GM23248 (cell line): ENCODE data around the gene LRRC1. TPM values are rescaled to one million over a fixed set of nuclear protein-coding genes. Genes with fewer than 3 reads are reported as not detected.

Source experiments
- DNase-seq: peaks from one replicate; pipeline ENCODE4 v3.0.0-alpha.2; 2015
- H2AFZ ChIP-seq: fragments of 200-600 bp; sonication (generic); 2 replicates; pipeline ENCODE4 v1.6.1; 2016; ENCODE audit warnings: antibody characterized with exemption
- H3F3A ChIP-seq: fragments of 200-600 bp; sonication (generic); 2 replicates; pipeline ENCODE4 v1.6.1; 2016; ENCODE audit warnings: mild to moderate bottlenecking, antibody characterized with exemption, mixed run types; ENCODE audit not compliant: insufficient read depth
- H3K27ac ChIP-seq: fragments of 200-600 bp; sonication (generic); 2 replicates; pipeline ENCODE4 v1.5.1; 2016; ENCODE audit warnings: mild to moderate bottlenecking
- H3K27me3 ChIP-seq: fragments of 200-600 bp; sonication (generic); replicated peaks from 2 replicates; pipeline ENCODE4 v1.6.1; 2016; ENCODE audit warnings: mild to moderate bottlenecking; ENCODE audit not compliant: insufficient read depth
- H3K36me3 ChIP-seq: fragments of 200-600 bp; sonication (generic); 2 replicates; pipeline ENCODE4 v1.6.1; 2016; ENCODE audit warnings: low read depth, mild to moderate bottlenecking
- H3K4me1 ChIP-seq: fragments of 200-600 bp; sonication (generic); 2 replicates; pipeline ENCODE4 v1.6.1; 2016; ENCODE audit warnings: mild to moderate bottlenecking; ENCODE audit not compliant: insufficient read depth
- H3K4me2 ChIP-seq: fragments of 200-600 bp; sonication (generic); one replicate; pipeline ENCODE4 v1.6.1; 2016; ENCODE audit warnings: mild to moderate bottlenecking; ENCODE audit not compliant: unreplicated experiment
- H3K4me3 ChIP-seq: fragments of 200-600 bp; sonication (generic); 2 replicates; pipeline ENCODE4 v1.5.1; 2016; ENCODE audit warnings: mild to moderate bottlenecking
- H3K79me2 ChIP-seq: fragments of 200-600 bp; sonication (generic); 2 replicates; pipeline ENCODE4 v1.6.1; 2016; ENCODE audit warnings: mild to moderate bottlenecking; ENCODE audit not compliant: insufficient read depth
- H3K9ac ChIP-seq: fragments of 200-600 bp; sonication (generic); 2 replicates; pipeline ENCODE4 v1.6.1; 2016; ENCODE audit warnings: mild to moderate bottlenecking
- H3K9me2 ChIP-seq: fragments of 200-600 bp; sonication (generic); 2 replicates; pipeline ENCODE4 v1.6.1; 2016; ENCODE audit warnings: mixed run types, mild to moderate bottlenecking, moderate library complexity; ENCODE audit not compliant: insufficient read depth
- H3K9me3 ChIP-seq: fragments of 200-600 bp; sonication (generic); one replicate; pipeline ENCODE4 v1.6.1; 2017; ENCODE audit warnings: low read depth
- H4K20me1 ChIP-seq: fragments of 200-600 bp; sonication (generic); 2 replicates; pipeline ENCODE4 v1.6.0; 2016; ENCODE audit not compliant: insufficient read depth
- EZH2 ChIP-seq: fragments of 200-600 bp; sonication (generic); IDR thresholded peaks from 2 replicates; pipeline ENCODE4 v1.6.1; 2018; ENCODE audit warnings: antibody characterized with exemption, mild to moderate bottlenecking; ENCODE audit not compliant: insufficient read depth, poor library complexity, severe bottlenecking
- EZH2phosphoT487 ChIP-seq: fragments of 200-600 bp; sonication (generic); IDR thresholded peaks from 2 replicates; pipeline ENCODE4 v1.6.1; 2018; ENCODE audit warnings: antibody characterized with exemption, moderate library complexity, mild to moderate bottlenecking, low read depth; ENCODE audit not compliant: insufficient read depth
- WGBS, 2 experiments: methylation state at CpG; one replicate each; pipeline ENCODE4 v1.1.6; 2015 to 2017; ENCODE audit warnings: low lambda C conversion rate in 2 of 2, low coverage in 1 of 2; ENCODE audit errors: missing lambda C conversion rate in 2 of 2; 5-methylcytosine and 5-hydroxymethylcytosine counted together
- in situ Hi-C: fragments of 300-500 bp; cut with MboI; formaldehyde crosslinking; loops from 2 replicates; pipeline ENCODE4 v1.15.0; 2020
- polyA plus RNA-seq: library from polyadenylated mRNA; unstranded; fragments of >200 nt; fragmentation: Nextera tagmentation; extraction: Ambion mirVana; gene quantifications from 2 replicates; pipeline ENCODE4 v1.2.1, GENCODE V29; 2016
- total RNA-seq: library from RNA; depleted of rRNA; stranded (reverse); fragments of >200 nt; shearing (Covaris generic); gene quantifications from 2 replicates; pipeline ENCODE4 v1.2.3, GENCODE V29; 2014

The LRRC1 gene
- total and polyA plus RNA-seq, 2 experiments from 2014 or later = 3.6 to 5.6 TPM

DNA sequence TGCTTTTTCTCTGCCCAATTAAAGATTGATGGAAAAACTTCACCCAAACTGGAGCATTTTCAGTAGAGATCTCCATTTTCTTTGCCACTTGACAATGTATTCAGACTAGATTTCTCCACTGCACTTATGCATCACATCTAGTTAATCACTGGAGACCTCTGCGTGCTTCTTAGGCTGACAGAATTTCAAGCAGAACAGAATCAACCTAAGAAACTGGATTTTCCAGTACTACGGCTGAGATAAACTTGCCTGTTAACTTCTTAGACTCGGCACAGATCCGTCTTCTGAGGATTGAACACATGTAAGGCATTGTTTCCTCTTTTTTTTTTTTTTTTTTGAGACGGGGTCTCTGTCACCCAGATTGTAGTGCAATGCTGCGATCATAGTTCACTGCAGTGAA lies 139.2 kb downstream of the LRRC1 start:
- TF ChIP-seq EZH2 (no peak), EZH2phosphoT487 (no peak)
- Histone ChIP-seq H3K4me3 (no peak overlapping the region), H3K9me3 (no peaks in the 10 kb centered on the region), H3K4me1 (0 out of 2 replicates have a peak, but pooled peaks cover 4% of the 10 kb centered on the region), H3K9ac (no peak overlapping the region), H3K27me3 (no peaks in the 10 kb centered on the region), H3K79me2 (no peaks in the 10 kb centered on the region), H3K4me2 (no peak overlapping the region), H4K20me1 (no peaks in the 10 kb centered on the region), H3K36me3 (no peaks in the 10 kb centered on the region), H3K27ac (no peak overlapping the region), H2AFZ (no peak overlapping the region), H3F3A (no peaks in the 10 kb centered on the region), H3K9me2 (no peaks in the 10 kb centered on the region)
- in situ Hi-C loops = no loop called here
- WGBS, 2 experiments = 70 to 78% methylated on average over 4 to 6 of the region's 6 CpGs
- no peak for DNase-seq

DNA sequence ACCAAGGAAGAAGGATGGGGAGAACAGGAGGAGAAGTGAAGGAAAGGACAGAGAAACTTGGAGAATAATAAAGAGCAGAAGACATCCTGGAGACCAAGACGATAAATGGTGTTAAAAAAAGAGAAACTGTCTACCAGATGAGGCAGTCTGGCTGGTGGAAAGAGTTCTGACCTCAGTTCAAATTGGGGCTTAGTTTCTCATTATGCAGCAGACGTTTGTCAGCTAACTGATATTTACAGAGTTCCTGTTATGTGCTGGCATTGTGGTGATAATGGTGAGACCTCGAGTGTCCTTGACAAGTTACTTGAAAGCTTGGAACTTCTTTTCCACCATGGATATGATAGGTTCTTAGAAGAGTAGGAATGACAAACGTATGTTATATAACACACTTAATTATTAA lies 142.7 kb downstream of the LRRC1 start:
- no peaks in the 10 kb centered on the region for H3K9me2 ChIP-seq
- TF ChIP-seq EZH2 = no peak
- TF ChIP-seq EZH2phosphoT487 = no peak
- in situ Hi-C loops = no loop called here

DNA sequence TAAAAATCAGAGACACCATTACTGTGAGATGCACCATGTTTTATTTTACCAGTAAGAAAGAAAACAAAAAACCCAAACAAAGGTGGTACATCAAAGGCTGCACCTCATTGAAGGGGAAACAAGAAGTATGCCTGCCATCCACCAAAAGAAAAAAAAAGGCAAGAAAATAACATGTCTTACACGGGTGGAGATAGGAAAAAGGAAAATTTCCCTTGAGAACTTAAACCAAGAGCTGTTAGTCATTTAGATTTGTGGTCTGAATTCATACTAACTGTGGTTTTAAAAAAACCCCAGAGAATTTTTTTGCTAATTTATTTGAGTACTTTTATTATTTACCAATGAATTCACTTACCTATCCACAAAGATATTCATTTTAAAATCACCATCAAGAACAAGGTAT lies 144.0 kb downstream of the LRRC1 start:
- H3K9me3 ChIP-seq = no peaks in the 10 kb centered on the region
- WGBS, 2 experiments = 33 to 50% methylated on average over 1 of the region's 1 CpG
- no peak for TF ChIP-seq EZH2
- TF ChIP-seq EZH2phosphoT487 = no peak
- no peaks in the 10 kb centered on the region for H4K20me1 ChIP-seq
- in situ Hi-C loops = no loop called here
- H3K27ac ChIP-seq = no peak overlapping the region
- H3K79me2 ChIP-seq = no peaks in the 10 kb centered on the region
- no peak overlapping the region for H3K4me2 ChIP-seq
- no peak overlapping the region for H3K4me3 ChIP-seq
- no peak overlapping the region for H3K9ac ChIP-seq
- no peaks in the 10 kb centered on the region for H3K9me2 ChIP-seq
- peak; percentile 53 for DNase-seq
- H3K27me3 ChIP-seq = no peaks in the 10 kb centered on the region
- H3K36me3 ChIP-seq = no peaks in the 10 kb centered on the region
- no peaks in the 10 kb centered on the region for H3K4me1 ChIP-seq
- H2AFZ ChIP-seq = no peak overlapping the region
- H3F3A ChIP-seq = no peaks in the 10 kb centered on the region

More for the DNA sequence above, 142.7 kb downstream of the LRRC1 start:
- Histone ChIP-seq H3K27ac (no peak overlapping the region), H3K4me1 (no peaks in the 10 kb centered on the region), H3K9ac (no peak overlapping the region), H4K20me1 (no peaks in the 10 kb centered on the region), H3K27me3 (no peaks in the 10 kb centered on the region), H3F3A (no peaks in the 10 kb centered on the region), H3K4me2 (no peak overlapping the region), H3K36me3 (no peaks in the 10 kb centered on the region), H3K9me3 (no peaks in the 10 kb centered on the region), H3K79me2 (no peaks in the 10 kb centered on the region), H2AFZ (no peak overlapping the region), H3K4me3 (no peak overlapping the region)
- DNase-seq = no peak
- 21 to 29% methylated on average over 4 of the region's 4 CpGs for WGBS, 2 experiments

DNA sequence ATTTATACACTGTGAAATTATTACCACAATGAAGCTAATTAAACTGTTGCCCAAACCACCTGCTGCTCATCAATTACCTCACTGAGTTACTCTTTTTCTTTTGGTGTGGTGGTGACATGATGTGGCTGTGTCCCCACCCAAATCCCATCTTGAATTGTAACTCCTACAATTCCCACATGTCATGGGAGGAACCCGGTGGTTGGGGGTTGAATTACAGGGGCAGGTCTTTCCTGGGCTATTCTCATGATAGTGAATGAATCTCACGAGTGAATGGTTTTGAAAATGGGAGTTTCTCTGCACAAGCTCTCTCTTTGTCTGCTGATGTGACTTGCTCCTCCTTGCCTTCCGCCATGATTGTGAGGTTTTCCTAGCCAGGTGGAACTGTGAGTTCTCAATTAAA lies 145.0 kb downstream of the LRRC1 start:
- H3K79me2 ChIP-seq = no peaks in the 10 kb centered on the region
- H3K9me2 ChIP-seq = no peaks in the 10 kb centered on the region
- H3F3A ChIP-seq = no peaks in the 10 kb centered on the region
- no peak overlapping the region for H3K4me2 ChIP-seq
- H2AFZ ChIP-seq = no peak overlapping the region
- no peaks in the 10 kb centered on the region for H3K9me3 ChIP-seq
- no peaks in the 10 kb centered on the region for H4K20me1 ChIP-seq
- H3K36me3 ChIP-seq = no peaks in the 10 kb centered on the region
- 66 to 67% methylated on average over 3 of the region's 3 CpGs for WGBS, 2 experiments
- no peak for DNase-seq
- no peaks in the 10 kb centered on the region for H3K4me1 ChIP-seq
- TF ChIP-seq EZH2 (no peak), EZH2phosphoT487 (no peak)
- 0 out of 2 replicates have a peak, but pooled peaks cover 3% of the 10 kb centered on the region for H3K27me3 ChIP-seq
- in situ Hi-C loops = no loop called here
- no peak overlapping the region for H3K4me3 ChIP-seq
- H3K27ac ChIP-seq = no peak overlapping the region
- no peak overlapping the region for H3K9ac ChIP-seq

DNA sequence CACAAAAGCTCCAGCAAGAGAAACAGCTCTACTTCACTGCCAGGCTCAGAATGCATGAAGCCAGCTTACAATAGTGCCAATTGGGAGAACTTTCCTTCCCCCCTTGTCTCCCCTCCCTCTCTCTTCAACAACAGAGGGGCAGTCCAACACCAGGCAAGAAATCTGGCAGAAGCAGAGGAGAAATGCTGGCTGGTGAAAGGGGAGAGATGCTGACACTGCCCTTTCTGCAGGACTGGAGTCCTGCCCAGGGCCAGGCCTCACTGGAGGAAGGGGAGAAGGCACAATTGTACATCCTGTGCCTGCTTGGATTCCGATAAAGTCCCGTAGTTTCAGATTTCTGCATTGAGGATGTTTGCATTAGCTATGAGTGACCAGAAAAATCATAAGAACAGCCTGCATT lies 148.6 kb downstream of the LRRC1 start:
- WGBS, 2 experiments = 27 to 30% methylated on average over 2 of the region's 2 CpGs
- in situ Hi-C loops = no loop called here
- H3K4me2 ChIP-seq = no peak overlapping the region
- no peaks in the 10 kb centered on the region for H3K9me3 ChIP-seq
- H3K79me2 ChIP-seq = no peaks in the 10 kb centered on the region
- no peak overlapping the region for H3K27ac ChIP-seq
- no peak overlapping the region for H2AFZ ChIP-seq
- H3K9me2 ChIP-seq = no peaks in the 10 kb centered on the region
- H3K4me1 ChIP-seq = no peaks in the 10 kb centered on the region
- H3K27me3 ChIP-seq = peaks cover 7% of the 10 kb centered on the region; the same call in 1 of the 2 replicates
- no peak overlapping the region for H3K9ac ChIP-seq
- H3F3A ChIP-seq = no peaks in the 10 kb centered on the region
- H3K4me3 ChIP-seq = no peak overlapping the region
- no peaks in the 10 kb centered on the region for H4K20me1 ChIP-seq
- no peak for DNase-seq
- no peak for TF ChIP-seq EZH2
- H3K36me3 ChIP-seq = no peaks in the 10 kb centered on the region
